SK-N-SH treated with all-trans-retinoic acid at 6 μM for 48 hours (cell line): Measurements from ENCODE around the gene UVRAG.
"Not testable (repeated sequence)": the region's sequence is repeated elsewhere in the genome, so short reads cannot be mapped to it uniquely, and the experiment has no call there.

Source experiments
- ATAC-seq: fragments of 200-7000 bp; cut with Tn5 transposase; 3 replicates; pipeline ENCODE4 v1.9.1; 2020; ENCODE audit warnings: mild to moderate bottlenecking, moderate library complexity
- ARNTL ChIP-seq: fragments of 450-650 bp; formaldehyde crosslinking; IDR thresholded peaks from 2 replicates; pipeline ENCODE4 v1.5.0; 2020; ENCODE audit warnings: low read depth, mild to moderate bottlenecking, moderate library complexity, borderline replicate concordance
- CREB5 ChIP-seq: fragments of 250-450 bp; sonication (Bioruptor Pico); IDR thresholded peaks from 2 replicates; pipeline ENCODE4 v1.5.1; 2020; ENCODE audit warnings: low read depth, mild to moderate bottlenecking, moderate library complexity
- CSDC2 ChIP-seq: fragments of 250-450 bp; sonication (Bioruptor Pico); IDR thresholded peaks from 2 replicates; pipeline ENCODE4 v1.5.0; 2020; ENCODE audit warnings: mild to moderate bottlenecking, moderate library complexity
- ESRRG ChIP-seq: fragments of 250-450 bp; sonication (Bioruptor Pico); IDR thresholded peaks from 2 replicates; pipeline ENCODE4 v1.6.1; 2021; ENCODE audit warnings: mild to moderate bottlenecking
- GLIS3 ChIP-seq: fragments of 250-450 bp; sonication (Bioruptor Pico); IDR thresholded peaks from 2 replicates; pipeline ENCODE4 v1.5.0; 2020; ENCODE audit warnings: mild to moderate bottlenecking, moderate library complexity
- ISL1 ChIP-seq: fragments of 250-450 bp; sonication (Bioruptor Pico); IDR thresholded peaks from 2 replicates; pipeline ENCODE4 v2.1.2; 2022; ENCODE audit warnings: mild to moderate bottlenecking, moderate library complexity
- OSR1 ChIP-seq: fragments of 250-450 bp; sonication (Bioruptor Pico); IDR thresholded peaks from 2 replicates; pipeline ENCODE4 v1.8.0; 2022; ENCODE audit warnings: moderate library complexity, mild to moderate bottlenecking, inconsistent platforms
- PATZ1 ChIP-seq: fragments of 250-450 bp; sonication (Bioruptor Pico); IDR thresholded peaks from 2 replicates; pipeline ENCODE4 v1.8.0; 2020; ENCODE audit warnings: mild to moderate bottlenecking, moderate library complexity, borderline replicate concordance
- POU6F1 ChIP-seq: fragments of 250-450 bp; sonication (Bioruptor Pico); IDR thresholded peaks from 2 replicates; pipeline ENCODE4 v1.8.0; 2021; ENCODE audit warnings: low read depth, mild to moderate bottlenecking, moderate library complexity, borderline replicate concordance
- PPARA ChIP-seq: fragments of 250-450 bp; sonication (Bioruptor Pico); IDR thresholded peaks from 2 replicates; pipeline ENCODE4 v1.5.0; 2020; ENCODE audit warnings: mild to moderate bottlenecking, borderline replicate concordance
- RARB ChIP-seq: fragments of 250-450 bp; sonication (Bioruptor Pico); IDR thresholded peaks from 2 replicates; pipeline ENCODE4 v1.8.0; 2021; ENCODE audit warnings: mild to moderate bottlenecking, moderate library complexity
- SNAI2 ChIP-seq: fragments of 250-450 bp; sonication (Bioruptor Pico); IDR thresholded peaks from 2 replicates; pipeline ENCODE4 v1.5.0; 2020; ENCODE audit warnings: mild to moderate bottlenecking, moderate library complexity
- TCF4 ChIP-seq: fragments of 250-450 bp; sonication (Bioruptor Pico); IDR thresholded peaks from 2 replicates; pipeline ENCODE4 v1.8.0; 2021; ENCODE audit warnings: mild to moderate bottlenecking, moderate library complexity, borderline replicate concordance
- TSHZ2 ChIP-seq: fragments of 250-450 bp; sonication (Bioruptor Pico); IDR thresholded peaks from 2 replicates; pipeline ENCODE4 v1.5.0; 2020; ENCODE audit warnings: mild to moderate bottlenecking, moderate library complexity
- ZFP3 ChIP-seq: fragments of 250-450 bp; sonication (Bioruptor Pico); IDR thresholded peaks from 2 replicates; pipeline ENCODE4 v1.5.0; 2020; ENCODE audit warnings: mild to moderate bottlenecking, moderate library complexity
- ZFP30 ChIP-seq: fragments of 450-650 bp; formaldehyde crosslinking; IDR thresholded peaks from 2 replicates; pipeline ENCODE4 v1.5.0; 2022; ENCODE audit warnings: mild to moderate bottlenecking, moderate library complexity
- ZNF565 ChIP-seq: fragments of 450-650 bp; formaldehyde crosslinking; conservative IDR thresholded peaks from 2 replicates; pipeline ENCODE4 v1.5.0; 2020; ENCODE audit warnings: low read depth, mild to moderate bottlenecking, moderate library complexity
- ZNF70 ChIP-seq: fragments of 450-650 bp; formaldehyde crosslinking; IDR thresholded peaks from 2 replicates; pipeline ENCODE4 v1.5.0; 2020; ENCODE audit warnings: mild to moderate bottlenecking, moderate library complexity
- ZNF8 ChIP-seq: fragments of 450-650 bp; formaldehyde crosslinking; IDR thresholded peaks from 2 replicates; pipeline ENCODE4 v1.5.0; 2020; ENCODE audit warnings: mild to moderate bottlenecking, moderate library complexity

UVRAG gene

GRCh38 chr11:76073724-76074123 is 258.7 kb downstream of the UVRAG start:
- no peak for TF ChIP-seq CREB5 (CRISPR knock-in tag)
- TF ChIP-seq TCF4 (CRISPR knock-in tag), result peak; percentile 65; the same call in 1 of the 2 replicates
- TF ChIP-seq PATZ1, result no peak
- ATAC-seq, result peak; percentile 90

GRCh38 chr11:76074148-76075095 is 259.4 kb downstream of the UVRAG start:
- no peak for TF ChIP-seq CREB5 (CRISPR knock-in tag)
- TF ChIP-seq ZFP30 (CRISPR knock-in tag), result no peak
- TF ChIP-seq ISL1, result peak; percentile 42
- ATAC-seq, result peak; percentile 80

GRCh38 chr11:76075716-76076115 is 260.7 kb downstream of the UVRAG start:
- TF ChIP-seq SNAI2 (CRISPR knock-in tag) (no peak), TCF4 (CRISPR knock-in tag) (no peak), PATZ1 (no peak), ZNF70 (CRISPR knock-in tag) (no peak), PPARA (CRISPR knock-in tag) (no peak), ARNTL (no peak), ZFP30 (CRISPR knock-in tag) (no peak), ZNF8 (CRISPR knock-in tag) (no peak), RARB (CRISPR knock-in tag) (no peak), CREB5 (CRISPR knock-in tag) (no peak), ZFP3 (CRISPR knock-in tag) (no peak), GLIS3 (CRISPR knock-in tag) (no peak), TSHZ2 (CRISPR knock-in tag) (no peak), ZNF565 (CRISPR knock-in tag) (no peak), POU6F1 (CRISPR knock-in tag) (no peak), ESRRG (CRISPR knock-in tag) (no peak), CSDC2 (no peak), OSR1 (CRISPR knock-in tag) (no peak)
- ATAC-seq, result no peak

- not testable (repeated sequence) for ATAC-seq
Observed at GRCh38 chr11:76076253-76076652, 261.2 kb downstream of the UVRAG start.
